Natural killer cell (primary cell): Measurements from ENCODE around the gene SH2D3A. TPM values are rescaled to one million over a fixed set of nuclear protein-coding genes. Genes with fewer than 3 reads are reported as not detected.

ENCODE experiments used
- ATAC-seq, 3 donors: fragments of 150-1000 bp in 2 of 3; fragments of 200-7000 bp in 1 of 3; cut with Tn5 transposase; 1 replicate in 1 of 3; 2 replicates in 2 of 3; pipeline ENCODE4 v1.10.0; 2021; ENCODE audit warnings: mild to moderate bottlenecking in 2 of 3, moderate library complexity in 2 of 3
- DNase-seq, 2 donors: peaks; one replicate each; pipeline versions ENCODE4 v3.0.0 to v3.0.0-alpha.2; 2013 to 2021; ENCODE audit warnings: mixed read lengths in 1 of 2
- H3K27ac ChIP-seq: one replicate; pipeline ENCODE4 v1.5.1; 2013; ENCODE audit warnings: mild to moderate bottlenecking, low read length
- H3K27me3 ChIP-seq: one replicate; pipeline ENCODE4 v1.6.1; 2013; ENCODE audit warnings: low read length; ENCODE audit not compliant: control insufficient read depth, insufficient read depth
- H3K36me3 ChIP-seq: one replicate; pipeline ENCODE4 v1.6.1; 2013; ENCODE audit warnings: low read length; ENCODE audit not compliant: control insufficient read depth, insufficient read depth
- H3K4me1 ChIP-seq: one replicate; pipeline ENCODE4 v1.6.1; 2013; ENCODE audit warnings: low read length; ENCODE audit not compliant: control insufficient read depth, insufficient read depth
- H3K4me3 ChIP-seq: one replicate; pipeline ENCODE4 v1.5.1; 2013; ENCODE audit warnings: low read length
- H3K9me3 ChIP-seq: one replicate; pipeline ENCODE4 v1.6.1; 2013; ENCODE audit warnings: low read length; ENCODE audit not compliant: control insufficient read depth, insufficient read depth
- H3K27ac Mint-ChIP-seq, 2 donors: one replicate each; pipeline ENCODE4 v1.8.0; 2022; ENCODE audit warnings: mild to moderate bottlenecking in 2 of 2, mixed read lengths in 2 of 2, moderate library complexity in 1 of 2
- H3K27me3 Mint-ChIP-seq, 2 donors: one replicate each; pipeline ENCODE4 v1.8.0; 2022; ENCODE audit warnings: low read depth in 2 of 2, mixed read lengths in 2 of 2
- H3K36me3 Mint-ChIP-seq: one replicate; pipeline ENCODE4 v1.8.0; 2022; ENCODE audit warnings: mixed read lengths
- H3K4me1 Mint-ChIP-seq, 2 donors: one replicate each; pipeline ENCODE4 v1.8.0; 2022; ENCODE audit warnings: mixed read lengths in 2 of 2
- H3K4me3 Mint-ChIP-seq: one replicate; pipeline ENCODE4 v1.8.0; 2022; ENCODE audit warnings: mild to moderate bottlenecking, moderate library complexity, mixed read lengths
- H3K9me3 Mint-ChIP-seq, 2 donors: one replicate each; pipeline ENCODE4 v1.8.0; 2022; ENCODE audit warnings: mixed read lengths in 2 of 2
- CTCF ChIP-seq: fragments of 200-600 bp; IDR thresholded peaks from one replicate; pipeline ENCODE4 v1.8.0; 2022; ENCODE audit warnings: antibody characterized with exemption
- WGBS: methylation state at CpG from one replicate; pipeline ENCODE4 v1.1.7; 2013; ENCODE audit warnings: missing lambda C conversion rate; ENCODE audit not compliant: insufficient coverage; 5-methylcytosine and 5-hydroxymethylcytosine counted together
- intact Hi-C: fragments of 100-400 bp; cut with micrococcal nuclease; formaldehyde crosslinking; loops from one replicate; pipeline ENCODE4 v1.14.2; 2022
- total RNA-seq, 4 donors: library from RNA; stranded (reverse); fragments of 120-200 nt in 1 of 4; gene quantifications; one replicate each; pipeline versions ENCODE4 v1.2.3 to v1.2.4, GENCODE V29; 2013 to 2022

SH2D3A gene
- total RNA-seq, 3 donors from 2014 or later (not counting 1 experiment from before 2014, with no cell fraction given), result 14.6 to 20.1 (median 15.3) TPM

- Histone ChIP-seq H3K36me3 (no peaks in the 10 kb centered on the region), H3K4me1 (peaks cover 8% of the 10 kb centered on the region), H3K27me3 (peaks cover 3% of the 10 kb centered on the region), H3K27ac (no peak overlapping the region), H3K4me3 (no peak overlapping the region), H3K9me3 (no peaks in the 10 kb centered on the region)
- Mint-ChIP-seq H3K4me3 (no peak overlapping the region), H3K4me1 (peaks cover 7 to 17% of the 10 kb centered on the region in 2 donors), H3K36me3 (no peaks in the 10 kb centered on the region), H3K27ac (no peak overlapping the region), H3K27me3 (peaks cover 23 to 27% of the 10 kb centered on the region in 2 donors), H3K9me3 (no peaks in the 10 kb centered on the region)
- WGBS, result 85% methylated on average over 3 of the region's 3 CpGs
- no peak for ATAC-seq
- DNase-seq, result no peak
- no peak for TF ChIP-seq CTCF
- intact Hi-C loops, result no loop called here
These were observed 58.9 kb downstream of the SH2D3A start for GRCh38 chr19:6708346-6708745.

GRCh38 chr19:6707658-6708018, 59.6 kb downstream of the SH2D3A start:
- intact Hi-C loops, result no loop called here
- Histone ChIP-seq H3K4me3 (no peak overlapping the region), H3K27me3 (peaks cover 3% of the 10 kb centered on the region), H3K27ac (no peak overlapping the region), H3K9me3 (no peaks in the 10 kb centered on the region), H3K4me1 (peaks cover 8% of the 10 kb centered on the region), H3K36me3 (no peaks in the 10 kb centered on the region)
- Mint-ChIP-seq H3K27ac (no peak overlapping the region), H3K36me3 (no peaks in the 10 kb centered on the region), H3K4me3 (no peak overlapping the region), H3K4me1 (peaks cover 7 to 17% of the 10 kb centered on the region in 2 donors), H3K9me3 (no peaks in the 10 kb centered on the region), H3K27me3 (peaks cover 23 to 27% of the 10 kb centered on the region in 2 donors)
- TF ChIP-seq CTCF, result no peak
- ATAC-seq (no peak), DNase-seq (no peak)
- 87% methylated on average over 16 of the region's 16 CpGs for WGBS

GRCh38 chr19:6707011-6707657, 60.1 kb downstream of the SH2D3A start:
- DNase-seq (no peak), ATAC-seq (no peak)
- no peak overlapping the region for H3K4me3 ChIP-seq
- no peaks in the 10 kb centered on the region for H3K36me3 ChIP-seq
- H3K4me1 Mint-ChIP-seq, result peaks cover 7 to 17% of the 10 kb centered on the region in 2 donors
- no peak overlapping the region for H3K27ac ChIP-seq
- peaks cover 23 to 27% of the 10 kb centered on the region in 2 donors for H3K27me3 Mint-ChIP-seq
- no peaks in the 10 kb centered on the region for H3K9me3 ChIP-seq
- no peak overlapping the region for H3K27ac Mint-ChIP-seq
- H3K36me3 Mint-ChIP-seq, result no peaks in the 10 kb centered on the region
- no peak for TF ChIP-seq CTCF
- no peak overlapping the region for H3K4me3 Mint-ChIP-seq
- H3K4me1 ChIP-seq, result peaks cover 8% of the 10 kb centered on the region
- intact Hi-C loops, result no loop called here
- 91% methylated on average over 40 of the region's 44 CpGs for WGBS
- H3K27me3 ChIP-seq, result peaks cover 3% of the 10 kb centered on the region
- H3K9me3 Mint-ChIP-seq, result no peaks in the 10 kb centered on the region

GRCh38 chr19:6706633-6706958, 60.6 kb downstream of the SH2D3A start:
- peaks cover 3% of the 10 kb centered on the region for H3K27me3 ChIP-seq
- 71% methylated on average over 2 of the region's 3 CpGs for WGBS
- intact Hi-C loops, result no loop called here

More at GRCh38 chr19:6706633-6706958, 60.6 kb downstream of the SH2D3A start:
- ATAC-seq (no peak), DNase-seq (no peak)
- Mint-ChIP-seq H3K9me3 (no peaks in the 10 kb centered on the region), H3K4me3 (no peak overlapping the region), H3K27ac (peak overlapping the region in 1 of 2 donors; percentile 27), H3K4me1 (peaks cover 7 to 17% of the 10 kb centered on the region in 2 donors), H3K27me3 (peaks cover 23 to 26% of the 10 kb centered on the region in 2 donors), H3K36me3 (no peaks in the 10 kb centered on the region)
- Histone ChIP-seq H3K4me3 (no peak overlapping the region), H3K36me3 (no peaks in the 10 kb centered on the region), H3K27ac (no peak overlapping the region), H3K9me3 (no peaks in the 10 kb centered on the region), H3K4me1 (peaks cover 8% of the 10 kb centered on the region)
- no peak for TF ChIP-seq CTCF
